Pancreas (tissue), 10 donors: Measurements from ENCODE around the gene NRDC. TPM values are rescaled to one million over a fixed set of nuclear protein-coding genes. Genes with fewer than 3 reads are reported as not detected.

Experiments
- ATAC-seq, 4 donors: fragments of 200-7000 bp; cut with Tn5 transposase; one replicate each; pipeline versions ENCODE4 v1.8.0 to v1.9.1; 2020; ENCODE audit warnings: mild to moderate bottlenecking in 4 of 4, moderate library complexity in 4 of 4
- DNase-seq, 6 donors: peaks; one replicate each; pipeline ENCODE4 v3.0.0-alpha.2; 2020
- FAIRE-seq: peaks from 2 replicates; lab custom pipeline; 2012; peaks lifted over from hg19 to GRCh38; lab: Jason Lieb, UNC
- H3K27ac ChIP-seq, 4 donors: fragments of 200-600 bp; sonication (generic); 1 replicate in 3 of 4; 2 replicates in 1 of 4; pipeline versions ENCODE4 v1.5.0 to v1.8.0; 2020
- H3K27me3 ChIP-seq, 4 donors: fragments of 200-600 bp; one replicate each; pipeline ENCODE4 v1.8.0; 2021
- H3K36me3 ChIP-seq, 3 donors: fragments of 200-600 bp; sonication (generic) in 1 of 3; one replicate each; pipeline versions ENCODE4 v1.5.0 to v1.8.0; 2020 to 2021
- H3K4me1 ChIP-seq, 3 donors: fragments of 200-600 bp; one replicate each; pipeline ENCODE4 v1.8.0; 2021
- H3K4me3 ChIP-seq, 4 donors: fragments of 200-600 bp; sonication (generic) in 2 of 4; one replicate each; pipeline versions ENCODE4 v1.5.0 to v1.8.0; 2020 to 2021
- H3K9me3 ChIP-seq, 4 donors: fragments of 200-600 bp; one replicate each; pipeline ENCODE4 v1.8.0; 2021
- CTCF ChIP-seq, 4 donors: fragments of 200-600 bp; sonication (generic) in 3 of 4; IDR thresholded peaks; one replicate each; pipeline versions ENCODE4 v1.5.0 to v1.8.0; 2021; ENCODE audit warnings: antibody characterized with exemption in 4 of 4
- WGBS, 2 donors: extraction: QIAGEN DNeasy Blood & Tissue Kit; methylation state at CpG; one replicate each; pipeline ENCODE4 v1.1.7; 2013; 5-methylcytosine and 5-hydroxymethylcytosine counted together
- intact Hi-C, 3 donors: fragments of 100-400 bp; cut with DNase I; formaldehyde crosslinking; loops; one replicate each; pipeline versions ENCODE4 v1.11.1 to v1.14.2; 2022
- polyA plus RNA-seq, 2 donors: library from polyadenylated mRNA; stranded (reverse); fragments of 200-250 nt; gene quantifications; one replicate each; pipeline ENCODE4 v1.2.3, GENCODE V29; 2013
- total RNA-seq, 6 donors: library from RNA; stranded (reverse); fragmentation: NEBNext Ultra II Directional in 4 of 6; extraction: Animal tissue kit (Norgen Biotek cat#: 25700) in 4 of 6; gene quantifications; one replicate each; pipeline versions ENCODE4 v1.2.1 to v1.2.4, GENCODE V29; 2021 to 2023
- donor health status: healthy with polysubstance abuse.
- donor health status: DM: no; HTN: no; CAD: no; lungs with moderate emphysema.
- donor health status: DM: no; HTN: no; CAD: no.
- donor health status: control.
- donor health status: control.
- donor health status: Bipolar disorder and iron deficiency.
- donor health status: DM: yes; HTN: yes; CAD: no.
- donor health status: DM: no; HTN: no; CAD: no.
- donor health status: DM: no; HTN: no; CAD: no.
- donor health status: DM: yes; HTN: yes; CAD: no.

Gene NRDC
- total and polyA plus RNA-seq, 8 donors, result 56.1 to 85.6 (median 67.5) TPM

GRCh38 chr1:51912881-51913280, 34.4 kb upstream of the NRDC start:
- ATAC-seq (no peak), FAIRE-seq (no peak), DNase-seq (no peak)
- 79 to 86% methylated on average over 7 of the region's 7 CpGs for WGBS, 2 donors
- H3K4me3 ChIP-seq, result no peak overlapping the region
- no peaks in the 10 kb centered on the region for H3K36me3 ChIP-seq
- no peaks in the 10 kb centered on the region for H3K4me1 ChIP-seq
- H3K27me3 ChIP-seq, result no peaks in the 10 kb centered on the region
- no peak overlapping the region for H3K27ac ChIP-seq
- no peak for TF ChIP-seq CTCF (IDR thresholded peaks at IDR 0.05)
- H3K9me3 ChIP-seq, result no peaks in the 10 kb centered on the region
- intact Hi-C loops, result no loop called here

- no peak overlapping the region for H3K27ac ChIP-seq
- TF ChIP-seq CTCF (IDR thresholded peaks at IDR 0.05), result no peak
- ATAC-seq (no peak), DNase-seq (no peak), FAIRE-seq (no peak)
- H3K9me3 ChIP-seq, result no peaks in the 10 kb centered on the region
- H3K27me3 ChIP-seq, result peaks cover 0 to 3% (median 0%) of the 10 kb centered on the region in 4 donors
- intact Hi-C loops, result no loop called here
- H3K4me3 ChIP-seq, result no peak overlapping the region
- no peaks in the 10 kb centered on the region for H3K36me3 ChIP-seq
- H3K4me1 ChIP-seq, result no peaks in the 10 kb centered on the region
- 66 to 73% methylated on average over 4 of the region's 4 CpGs for WGBS, 2 donors
Measured at GRCh38 chr1:51910221-51911000, 31.9 kb upstream of the NRDC start.

GRCh38 chr1:51908499-51908898, 30.0 kb upstream of the NRDC start:
- TF ChIP-seq CTCF (IDR thresholded peaks at IDR 0.05), result no peak
- DNase-seq (no peak), ATAC-seq (no peak), FAIRE-seq (no peak)
- 55 to 65% methylated on average over 2 of the region's 2 CpGs for WGBS, 2 donors
- Histone ChIP-seq H3K36me3 (no peaks in the 10 kb centered on the region), H3K4me3 (no peak overlapping the region), H3K4me1 (no peaks in the 10 kb centered on the region), H3K27me3 (peaks cover 0 to 3% (median 0%) of the 10 kb centered on the region in 4 donors), H3K9me3 (no peaks in the 10 kb centered on the region), H3K27ac (no peak overlapping the region)
- intact Hi-C loops, result loop anchor here in 1 of 3 donors (10.0 kb wide), 1 partner anchor 86 kb away; the partner anchor contains the start of gene RAB3B

GRCh38 chr1:51907079-51907702, 28.7 kb upstream of the NRDC start:
- TF ChIP-seq CTCF (IDR thresholded peaks at IDR 0.05), result no peak
- no peak for DNase-seq
- Histone ChIP-seq H3K27me3 (peaks cover 0 to 3% (median 0%) of the 10 kb centered on the region in 4 donors), H3K4me3 (no peak overlapping the region), H3K9me3 (no peaks in the 10 kb centered on the region), H3K36me3 (no peaks in the 10 kb centered on the region), H3K27ac (no peak overlapping the region), H3K4me1 (no peaks in the 10 kb centered on the region)
- 62 to 63% methylated on average over 4 of the region's 4 CpGs for WGBS, 2 donors
- intact Hi-C loops, result loop anchor here in 1 of 3 donors (10.0 kb wide), 1 partner anchor 88 kb away; the partner anchor contains the start of gene RAB3B
- no peak for ATAC-seq
- FAIRE-seq, result no peak
